Caki2 (cell line): ENCODE data around the gene SYF2. TPM values are rescaled to one million over a fixed set of nuclear protein-coding genes. Genes with fewer than 3 reads are reported as not detected.

ENCODE experiments used
- DNase-seq: peaks from one replicate; pipeline ENCODE4 v3.0.0-alpha.2; 2015; ENCODE audit warnings: low read depth
- in situ Hi-C: cut with HindIII; loops from 2 replicates; pipeline ENCODE4 v1.10.0; 2016; ENCODE audit warnings: low sequenced_read_pairs, low pct_unique_long_range_greater_than_20kb, mixed read lengths
- total RNA-seq: library from RNA; depleted of rRNA; stranded (reverse); fragments of >200 nt; shearing (Covaris generic); gene quantifications from 2 replicates; pipeline ENCODE4 v1.2.3, GENCODE V29; 2014; ENCODE audit warnings: low replicate concordance

Gene SYF2
- total RNA-seq, 1 experiment from 2014 or later: 36.4 TPM

- in situ Hi-C loops: no loop called here
- no peak for DNase-seq
Measured at GRCh38 chr1:25217015-25217414, 15.3 kb downstream of the SYF2 start.

- in situ Hi-C loops: no loop called here
- DNase-seq: no peak
Measured at GRCh38 chr1:25216123-25216522, 16.2 kb downstream of the SYF2 start.

- in situ Hi-C loops: no loop called here
- no peak for DNase-seq
Measured at GRCh38 chr1:25212725-25213124, 19.6 kb downstream of the SYF2 start.

GRCh38 chr1:25210728-25211127 lies 21.6 kb downstream of the SYF2 start:
- in situ Hi-C loops: no loop called here
- no peak for DNase-seq

GRCh38 chr1:25209516-25209915 lies 22.8 kb downstream of the SYF2 start:
- no peak for DNase-seq
- in situ Hi-C loops: no loop called here

GRCh38 chr1:25208561-25209222 lies 23.6 kb downstream of the SYF2 start:
- DNase-seq: no peak
- in situ Hi-C loops: no loop called here

- in situ Hi-C loops: no loop called here
- no peak for DNase-seq
Measured at GRCh38 chr1:25208092-25208491, 24.2 kb downstream of the SYF2 start.

GRCh38 chr1:25206201-25206600 lies 26.1 kb downstream of the SYF2 start:
- DNase-seq: no peak
- in situ Hi-C loops: no loop called here

GRCh38 chr1:25205786-25206185 lies 26.5 kb downstream of the SYF2 start:
- no peak for DNase-seq
- in situ Hi-C loops: no loop called here

- in situ Hi-C loops: no loop called here
- DNase-seq: peak; percentile 16
Measured at GRCh38 chr1:25204797-25205480, 27.4 kb downstream of the SYF2 start.

GRCh38 chr1:25201006-25201405 lies 31.3 kb downstream of the SYF2 start:
- in situ Hi-C loops: no loop called here

GRCh38 chr1:25199819-25200620 lies 32.3 kb downstream of the SYF2 start:
- in situ Hi-C loops: no loop called here
- no peak for DNase-seq

More at GRCh38 chr1:25201006-25201405, 31.3 kb downstream of the SYF2 start:
- no peak for DNase-seq

GRCh38 chr1:25198663-25199252 lies 33.5 kb downstream of the SYF2 start:
- in situ Hi-C loops: no loop called here
- no peak for DNase-seq

GRCh38 chr1:25197982-25198662 lies 34.2 kb downstream of the SYF2 start:
- DNase-seq: no peak
- in situ Hi-C loops: no loop called here

GRCh38 chr1:25197235-25197975 lies 34.9 kb downstream of the SYF2 start:
- DNase-seq: no peak
- in situ Hi-C loops: no loop called here

GRCh38 chr1:25196830-25197229 lies 35.5 kb downstream of the SYF2 start:
- in situ Hi-C loops: no loop called here
- no peak for DNase-seq

- DNase-seq: no peak
- in situ Hi-C loops: no loop called here
Measured at GRCh38 chr1:25195835-25196234, 36.5 kb downstream of the SYF2 start.

GRCh38 chr1:25194572-25195020 lies 37.7 kb downstream of the SYF2 start:
- no peak for DNase-seq
- in situ Hi-C loops: no loop called here
